Activated T-helper 2 cell treated with anti-CD3 and anti-CD28 coated beads, Interferon-gamma antibody, Interleukin-2, Interleukin-4, amounts not matched to agents 10 μg/mL and 5 μg/mL and 100 μg/mL, durations not matched to agents 14 hours and 24 hours and 36 hours (primary cell): ENCODE results near the gene TUBAL3. TPM values are rescaled to one million over a fixed set of nuclear protein-coding genes. Genes with fewer than 3 reads are reported as not detected.

ENCODE experiments used
- DNase-seq: peaks from one replicate; pipeline ENCODE4 v3.0.0; 2021; ENCODE audit warnings: low spot score
- H3K27ac Mint-ChIP-seq: one replicate; pipeline ENCODE4 v1.8.0; 2021; ENCODE audit warnings: mixed read lengths
- H3K27me3 Mint-ChIP-seq: one replicate; pipeline ENCODE4 v1.8.0; 2021; ENCODE audit warnings: low read depth, mixed read lengths
- H3K36me3 Mint-ChIP-seq: one replicate; pipeline ENCODE4 v1.8.0; 2021; ENCODE audit warnings: low read depth, mixed read lengths
- H3K4me1 Mint-ChIP-seq: one replicate; pipeline ENCODE4 v1.8.0; 2021; ENCODE audit warnings: low read depth, mixed read lengths
- H3K4me3 Mint-ChIP-seq: one replicate; pipeline ENCODE4 v1.8.0; 2021; ENCODE audit warnings: low read depth, mild to moderate bottlenecking, moderate library complexity, mixed read lengths
- H3K9me3 Mint-ChIP-seq: one replicate; pipeline ENCODE4 v1.8.0; 2021; ENCODE audit warnings: mixed read lengths
- intact Hi-C: fragments of 100-400 bp; cut with micrococcal nuclease; formaldehyde crosslinking; loops from one replicate; pipeline ENCODE4 v1.15.1; 2023
- total RNA-seq: library from RNA; stranded (reverse); gene quantifications from 2 replicates; pipeline ENCODE4 v1.2.3, GENCODE V29; 2022

Gene TUBAL3
- total RNA-seq, 1 donor from 2014 or later = not detected

DNA sequence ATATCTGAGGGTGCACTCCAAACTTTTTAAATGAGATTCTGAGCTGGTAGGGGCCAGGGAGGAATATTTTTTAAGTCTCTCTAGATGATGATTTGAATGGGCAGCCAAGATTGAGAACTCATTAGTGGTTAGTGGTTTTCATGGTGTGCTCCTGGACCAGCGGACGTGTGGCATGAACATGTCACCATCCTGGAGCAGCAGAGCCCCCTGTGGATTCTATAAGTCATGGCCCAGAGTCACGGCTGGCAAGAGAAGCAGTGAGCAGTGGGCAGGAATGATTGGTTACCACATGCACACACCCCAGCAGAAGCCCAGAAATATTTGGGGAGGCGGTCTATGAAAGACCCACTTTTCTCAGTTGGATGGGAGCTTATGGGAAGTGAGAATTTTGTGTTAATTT is 61.1 kb downstream of the TUBAL3 start:
- Mint-ChIP-seq H3K27me3 (peaks cover 3% of the 10 kb centered on the region), H3K9me3 (no peaks in the 10 kb centered on the region), H3K27ac (no peak overlapping the region), H3K36me3 (no peaks in the 10 kb centered on the region), H3K4me3 (no peak overlapping the region), H3K4me1 (no peaks in the 10 kb centered on the region)
- DNase-seq = no peak
- intact Hi-C loops = no loop called here

Other genes with a start within 250 kb of the TUBAL3 start
- gene AKR1C8, start 219.7 kb downstream of the TUBAL3 start, total RNA-seq = not detected in 2 replicates
- gene AKR1C4, start 208.0 kb downstream of the TUBAL3 start, total RNA-seq = not detected in 2 replicates
- gene UCN3, start 39.9 kb downstream of the TUBAL3 start, total RNA-seq = not detected in 2 replicates
- 41.3 and 43.3 TPM in 2 replicates for gene NET1, start 7.7 kb upstream of the TUBAL3 start, total RNA-seq
- gene CALML5, start 94.7 kb upstream of the TUBAL3 start, total RNA-seq = not detected in 2 replicates
- gene CALML3, start 120.1 kb upstream of the TUBAL3 start, total RNA-seq = not detected in 2 replicates